Measurements from ENCODE around the gene EPB41L4B.

The EPB41L4B gene

GRCh38 chr9:109253241-109253636, 67.6 kb downstream of the EPB41L4B start:
- H3K9ac ChIP-seq (ENCODE audit: low read length), result no peak overlapping the region
- no peaks in the 10 kb centered on the region for H4K20me1 ChIP-seq (ENCODE audit: insufficient read depth, low read length)
- H3K27ac ChIP-seq (ENCODE audit: low read length), result no peak overlapping the region
- H3K4me3 ChIP-seq (ENCODE audit: low read length), result no peak overlapping the region
- H3K4me2 ChIP-seq (ENCODE audit: low read length), result no peak overlapping the region
- H3K79me2 ChIP-seq (ENCODE audit: low read length), result no peaks in the 10 kb centered on the region
- no peaks in the 10 kb centered on the region for H3K9me3 ChIP-seq (ENCODE audit: insufficient read depth, low read length)
- H3K4me1 ChIP-seq (ENCODE audit: low read length), result peaks cover 13% of the 10 kb centered on the region
- peaks cover 6% of the 10 kb centered on the region for H3K36me3 ChIP-seq (replicated peaks; ENCODE audit: low read depth, low read length)
- H2AFZ ChIP-seq (ENCODE audit: low read depth, low read length), result no peak overlapping the region
- TF ChIP-seq EZH2phosphoT487 (IDR thresholded peaks at IDR 0.05; ENCODE audit: low read depth) (no peak), CTCF (IDR thresholded peaks at IDR 0.05; ENCODE audit: low read depth, low read length) (no peak)
- H3K27me3 ChIP-seq (ENCODE audit: low read depth, low read length), result no peaks in the 10 kb centered on the region

DNA sequence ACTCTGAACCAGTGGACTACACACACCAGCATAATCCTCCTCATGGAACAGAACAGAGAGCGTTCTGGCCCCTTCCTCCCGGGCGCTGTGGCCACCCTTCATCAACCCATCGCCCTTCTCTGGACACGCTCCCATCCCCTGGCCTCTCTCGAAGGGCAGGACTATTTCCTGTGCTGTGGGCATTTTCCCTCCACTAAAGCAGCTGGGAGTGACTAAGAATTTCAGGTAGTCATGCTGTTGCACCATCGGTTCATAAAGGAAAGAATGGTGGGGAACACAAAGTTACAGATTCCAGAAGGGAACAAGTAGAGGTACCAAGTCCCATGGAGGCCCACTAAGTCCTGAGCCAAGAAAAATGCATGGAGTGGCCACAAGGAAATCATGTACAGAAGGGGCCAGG, 68.6 kb downstream of the EPB41L4B start:
- H3K36me3 ChIP-seq (replicated peaks; ENCODE audit: low read depth, low read length), result peaks cover 6% of the 10 kb centered on the region
- H3K79me2 ChIP-seq (ENCODE audit: low read length), result no peaks in the 10 kb centered on the region
- no peak overlapping the region for H3K4me2 ChIP-seq (ENCODE audit: low read length)
- H3K27me3 ChIP-seq (ENCODE audit: low read depth, low read length), result no peaks in the 10 kb centered on the region
- no peak overlapping the region for H3K27ac ChIP-seq (ENCODE audit: low read length)
- TF ChIP-seq EZH2phosphoT487 (IDR thresholded peaks at IDR 0.05; ENCODE audit: low read depth), result no peak
- TF ChIP-seq CTCF (IDR thresholded peaks at IDR 0.05; ENCODE audit: low read depth, low read length), result no peak
- H4K20me1 ChIP-seq (ENCODE audit: insufficient read depth, low read length), result no peaks in the 10 kb centered on the region
- H3K4me1 ChIP-seq (ENCODE audit: low read length), result peaks cover 13% of the 10 kb centered on the region
- no peak overlapping the region for H3K9ac ChIP-seq (ENCODE audit: low read length)
- no peak overlapping the region for H3K4me3 ChIP-seq (ENCODE audit: low read length)
- H2AFZ ChIP-seq (ENCODE audit: low read depth, low read length), result no peak overlapping the region
- H3K9me3 ChIP-seq (ENCODE audit: insufficient read depth, low read length), result no peaks in the 10 kb centered on the region

DNA sequence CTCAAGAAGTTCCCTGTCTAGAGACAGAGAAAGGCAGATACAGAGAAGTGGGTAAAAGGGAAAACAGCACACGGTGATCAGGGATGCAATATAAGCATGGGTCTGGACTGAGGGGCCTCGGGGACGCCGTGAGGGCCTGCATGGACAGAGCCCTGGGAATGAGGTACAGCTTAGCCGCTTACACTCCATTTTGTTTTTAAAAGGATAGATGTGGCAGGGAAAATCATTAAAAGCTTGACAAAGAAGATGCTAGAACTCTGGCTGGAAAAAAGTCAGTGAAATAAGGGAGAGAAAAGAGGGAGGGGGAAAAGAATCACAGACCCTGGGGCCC, 69.1 kb downstream of the EPB41L4B start:
- no peak overlapping the region for H3K27ac ChIP-seq (ENCODE audit: low read length)
- H3K79me2 ChIP-seq (ENCODE audit: low read length), result no peaks in the 10 kb centered on the region
- no peaks in the 10 kb centered on the region for H3K27me3 ChIP-seq (ENCODE audit: low read depth, low read length)
- no peak overlapping the region for H2AFZ ChIP-seq (ENCODE audit: low read depth, low read length)
- no peaks in the 10 kb centered on the region for H3K9me3 ChIP-seq (ENCODE audit: insufficient read depth, low read length)
- no peaks in the 10 kb centered on the region for H4K20me1 ChIP-seq (ENCODE audit: insufficient read depth, low read length)
- no peak overlapping the region for H3K4me3 ChIP-seq (ENCODE audit: low read length)
- H3K9ac ChIP-seq (ENCODE audit: low read length), result no peak overlapping the region
- H3K36me3 ChIP-seq (replicated peaks; ENCODE audit: low read depth, low read length), result peaks cover 4% of the 10 kb centered on the region
- no peak overlapping the region for H3K4me2 ChIP-seq (ENCODE audit: low read length)
- TF ChIP-seq CTCF (IDR thresholded peaks at IDR 0.05; ENCODE audit: low read depth, low read length) (no peak), EZH2phosphoT487 (IDR thresholded peaks at IDR 0.05; ENCODE audit: low read depth) (no peak)
- H3K4me1 ChIP-seq (ENCODE audit: low read length), result peaks cover 13% of the 10 kb centered on the region

GRCh38 chr9:109251080-109251775, 69.6 kb downstream of the EPB41L4B start:
- no peaks in the 10 kb centered on the region for H3K9me3 ChIP-seq (ENCODE audit: insufficient read depth, low read length)
- H2AFZ ChIP-seq (ENCODE audit: low read depth, low read length), result no peak overlapping the region
- no peaks in the 10 kb centered on the region for H3K27me3 ChIP-seq (ENCODE audit: low read depth, low read length)
- H3K4me3 ChIP-seq (ENCODE audit: low read length), result no peak overlapping the region
- no peak overlapping the region for H3K9ac ChIP-seq (ENCODE audit: low read length)
- peaks cover 13% of the 10 kb centered on the region for H3K4me1 ChIP-seq (ENCODE audit: low read length)
- no peak overlapping the region for H3K4me2 ChIP-seq (ENCODE audit: low read length)
- peaks cover 4% of the 10 kb centered on the region for H3K36me3 ChIP-seq (replicated peaks; ENCODE audit: low read depth, low read length)
- no peak overlapping the region for H3K27ac ChIP-seq (ENCODE audit: low read length)
- no peaks in the 10 kb centered on the region for H3K79me2 ChIP-seq (ENCODE audit: low read length)
- H4K20me1 ChIP-seq (ENCODE audit: insufficient read depth, low read length), result no peaks in the 10 kb centered on the region
- TF ChIP-seq CTCF (IDR thresholded peaks at IDR 0.05; ENCODE audit: low read depth, low read length), result no peak
- TF ChIP-seq EZH2phosphoT487 (IDR thresholded peaks at IDR 0.05; ENCODE audit: low read depth), result no peak
